Measurements from ENCODE around the gene CPNE2.

DNA sequence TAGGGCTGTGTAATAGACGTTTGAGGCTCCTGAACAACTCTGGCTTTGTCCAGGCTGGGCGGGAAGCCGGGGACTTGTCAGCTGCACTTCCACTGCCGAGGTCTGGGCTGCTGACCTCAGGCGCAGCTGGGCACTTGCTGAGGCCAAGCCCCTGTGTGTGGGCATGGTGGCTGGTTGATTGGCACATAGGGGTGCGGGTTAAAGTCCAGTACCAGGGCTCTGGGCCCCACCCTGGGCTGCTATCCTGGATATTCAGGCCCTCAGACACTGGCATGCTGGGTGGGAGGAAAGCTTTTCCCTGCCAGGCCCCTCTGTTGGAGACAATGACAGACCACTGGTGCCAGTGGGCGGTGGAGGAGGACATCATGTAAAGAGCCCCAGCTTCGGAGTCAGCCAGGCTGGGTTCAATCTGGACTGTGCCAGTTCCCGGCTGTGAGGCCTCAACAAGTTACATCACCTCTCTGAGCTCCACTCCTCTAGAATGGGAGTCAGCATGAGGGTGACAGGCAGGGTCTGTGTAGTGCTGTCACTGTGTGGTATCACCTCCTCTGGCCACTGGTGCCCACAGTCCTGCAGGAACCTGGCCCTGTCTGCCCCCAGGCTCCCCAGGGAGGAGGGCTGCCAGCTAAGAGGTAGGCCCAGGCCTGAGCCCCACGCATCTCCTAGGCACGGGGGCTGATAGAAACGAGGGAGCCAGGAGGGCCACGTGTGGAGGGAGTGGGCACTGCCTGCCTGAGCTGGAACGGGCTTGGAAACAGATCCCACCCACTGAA is 51.0 kb downstream of the CPNE2 start:
- TF ChIP-seq EP300 (IDR thresholded peaks at IDR 0.05) (no peak), POLR2A (IDR thresholded peaks at IDR 0.05) (no peak)
- TF ChIP-seq, protein P1, sequence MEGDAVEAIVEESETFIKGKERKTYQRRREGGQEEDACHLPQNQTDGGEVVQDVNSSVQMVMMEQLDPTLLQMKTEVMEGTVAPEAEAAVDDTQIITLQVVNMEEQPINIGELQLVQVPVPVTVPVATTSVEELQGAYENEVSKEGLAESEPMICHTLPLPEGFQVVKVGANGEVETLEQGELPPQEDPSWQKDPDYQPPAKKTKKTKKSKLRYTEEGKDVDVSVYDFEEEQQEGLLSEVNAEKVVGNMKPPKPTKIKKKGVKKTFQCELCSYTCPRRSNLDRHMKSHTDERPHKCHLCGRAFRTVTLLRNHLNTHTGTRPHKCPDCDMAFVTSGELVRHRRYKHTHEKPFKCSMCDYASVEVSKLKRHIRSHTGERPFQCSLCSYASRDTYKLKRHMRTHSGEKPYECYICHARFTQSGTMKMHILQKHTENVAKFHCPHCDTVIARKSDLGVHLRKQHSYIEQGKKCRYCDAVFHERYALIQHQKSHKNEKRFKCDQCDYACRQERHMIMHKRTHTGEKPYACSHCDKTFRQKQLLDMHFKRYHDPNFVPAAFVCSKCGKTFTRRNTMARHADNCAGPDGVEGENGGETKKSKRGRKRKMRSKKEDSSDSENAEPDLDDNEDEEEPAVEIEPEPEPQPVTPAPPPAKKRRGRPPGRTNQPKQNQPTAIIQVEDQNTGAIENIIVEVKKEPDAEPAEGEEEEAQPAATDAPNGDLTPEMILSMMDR (IDR thresholded peaks at IDR 0.05) = no peak

All from ovary (tissue), 3 donors.